Gastroesophageal sphincter (tissue), 4 donors: Measurements from ENCODE around the gene HERC2. TPM values are rescaled to one million over a fixed set of nuclear protein-coding genes. Genes with fewer than 3 reads are reported as not detected.

Source experiments
- ATAC-seq: fragments of 150-250 bp; one replicate; pipeline ENCODE4 v1.9.1; 2016; ENCODE audit warnings: mild to moderate bottlenecking, moderate library complexity
- H3K27ac ChIP-seq, 4 donors: fragments of 200-600 bp; sonication (generic) in 3 of 4; 1 replicate in 3 of 4; 2 replicates in 1 of 4; pipeline ENCODE4 v1.5.1; 2016 to 2019
- H3K27me3 ChIP-seq: fragments of 200-600 bp; sonication (generic); one replicate; pipeline ENCODE4 v1.5.1; 2019
- H3K36me3 ChIP-seq, 2 donors: fragments of 200-600 bp; sonication (generic); one replicate each; pipeline ENCODE4 v1.5.1; 2019; ENCODE audit warnings: control low read depth in 1 of 2
- H3K4me1 ChIP-seq, 3 donors: fragments of 200-600 bp; sonication (generic); 1 replicate in 2 of 3; 2 replicates in 1 of 3; pipeline ENCODE4 v1.5.1; 2016 to 2019; ENCODE audit warnings: control low read depth in 2 of 3
- H3K4me3 ChIP-seq, 2 donors: fragments of 200-600 bp; sonication (generic); one replicate each; pipeline ENCODE4 v1.5.1; 2019; ENCODE audit warnings: mild to moderate bottlenecking in 1 of 2, moderate library complexity in 1 of 2
- H3K9me3 ChIP-seq, 3 donors: fragments of 200-600 bp; sonication (generic); one replicate each; pipeline ENCODE4 v1.5.1; 2017 to 2019; ENCODE audit warnings: control low read depth in 2 of 3
- EP300 ChIP-seq: sonication (generic); formaldehyde crosslinking; IDR thresholded peaks from one replicate; pipeline ENCODE4 v1.6.1; 2017; ENCODE audit warnings: antibody characterized with exemption, mild to moderate bottlenecking
- POLR2A ChIP-seq, 2 donors: fragments of 450-650 bp; IDR thresholded peaks; one replicate each; pipeline ENCODE4 v1.6.1; 2017; ENCODE audit warnings: antibody characterized with exemption in 2 of 2, mild to moderate bottlenecking in 2 of 2, moderate library complexity in 1 of 2
- POLR2AphosphoS5 ChIP-seq: sonication (generic); formaldehyde crosslinking; IDR thresholded peaks from one replicate; pipeline ENCODE4 v1.6.1; 2017; ENCODE audit warnings: antibody characterized with exemption
- WGBS, 2 donors: methylation state at CpG; one replicate each; pipeline ENCODE4 v1.1.5; 2018; ENCODE audit warnings: low coverage in 1 of 2; 5-methylcytosine and 5-hydroxymethylcytosine counted together
- total RNA-seq, 4 donors: library from RNA; depleted of rRNA; stranded (reverse); fragments of >200 nt; gene quantifications; one replicate each; pipeline ENCODE4 v1.1.0, GENCODE V29; 2016
- TF ChIP-seq, protein P1 (sequence below), 4 experiments: fragments of 200-600 bp in 2 of 4; fragments of 450-650 bp in 2 of 4; sonication (generic) in 1 of 4; IDR thresholded peaks; one replicate each; pipeline ENCODE4 v1.5.1; 2017 to 2019; ENCODE audit warnings: antibody characterized with exemption in 4 of 4, mild to moderate bottlenecking in 2 of 4, moderate library complexity in 2 of 4

The HERC2 gene
- total RNA-seq, 4 donors from 2014 or later: 38.6 to 94.6 (median 56.1) TPM

DNA sequence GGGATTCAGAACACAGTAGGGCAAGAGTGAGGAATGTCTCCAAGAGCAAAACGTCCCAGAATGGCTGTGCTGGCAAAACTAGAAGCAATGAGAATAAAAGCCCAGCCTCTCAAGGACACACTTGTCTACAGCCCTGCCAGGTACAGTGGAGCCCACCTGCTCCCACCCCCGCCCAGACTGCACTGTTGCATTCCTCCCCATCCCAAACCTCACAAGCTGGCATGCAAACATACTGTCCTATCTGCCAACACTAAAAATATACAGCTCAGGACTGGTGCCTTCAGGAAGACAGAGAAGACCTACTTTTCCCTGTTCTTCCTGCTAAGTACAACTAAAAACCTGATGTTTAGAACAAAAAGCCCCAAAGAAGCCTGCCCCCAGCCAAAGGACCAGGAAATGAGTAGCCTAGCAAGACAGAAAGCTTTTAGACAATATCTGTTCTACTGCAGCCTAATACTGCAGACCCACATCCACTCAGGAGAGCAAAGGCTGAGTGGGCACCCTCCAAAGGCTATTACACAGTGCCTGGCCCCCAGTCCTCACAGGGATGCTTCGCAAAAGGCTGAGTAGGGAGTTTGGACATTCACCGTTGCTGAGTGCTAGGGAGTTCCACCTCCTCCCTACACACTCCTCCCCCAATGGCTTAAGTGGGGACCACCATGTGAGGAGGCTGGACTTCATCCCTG lies 236.3 kb downstream of the HERC2 start:
- ATAC-seq: no peak
- H3K4me1 ChIP-seq: no peaks in the 10 kb centered on the region
- no peak for TF ChIP-seq EP300
- TF ChIP-seq, protein P1, sequence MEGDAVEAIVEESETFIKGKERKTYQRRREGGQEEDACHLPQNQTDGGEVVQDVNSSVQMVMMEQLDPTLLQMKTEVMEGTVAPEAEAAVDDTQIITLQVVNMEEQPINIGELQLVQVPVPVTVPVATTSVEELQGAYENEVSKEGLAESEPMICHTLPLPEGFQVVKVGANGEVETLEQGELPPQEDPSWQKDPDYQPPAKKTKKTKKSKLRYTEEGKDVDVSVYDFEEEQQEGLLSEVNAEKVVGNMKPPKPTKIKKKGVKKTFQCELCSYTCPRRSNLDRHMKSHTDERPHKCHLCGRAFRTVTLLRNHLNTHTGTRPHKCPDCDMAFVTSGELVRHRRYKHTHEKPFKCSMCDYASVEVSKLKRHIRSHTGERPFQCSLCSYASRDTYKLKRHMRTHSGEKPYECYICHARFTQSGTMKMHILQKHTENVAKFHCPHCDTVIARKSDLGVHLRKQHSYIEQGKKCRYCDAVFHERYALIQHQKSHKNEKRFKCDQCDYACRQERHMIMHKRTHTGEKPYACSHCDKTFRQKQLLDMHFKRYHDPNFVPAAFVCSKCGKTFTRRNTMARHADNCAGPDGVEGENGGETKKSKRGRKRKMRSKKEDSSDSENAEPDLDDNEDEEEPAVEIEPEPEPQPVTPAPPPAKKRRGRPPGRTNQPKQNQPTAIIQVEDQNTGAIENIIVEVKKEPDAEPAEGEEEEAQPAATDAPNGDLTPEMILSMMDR (IDR thresholded peaks at IDR 0.05): no peak
- no peak for TF ChIP-seq POLR2A (IDR thresholded peaks at IDR 0.05)
- TF ChIP-seq POLR2AphosphoS5: no peak
- H3K4me3 ChIP-seq: no peak overlapping the region
- H3K27ac ChIP-seq: no peak overlapping the region
- peaks cover 0 to 23% (median 0%) of the 10 kb centered on the region in 3 donors for H3K9me3 ChIP-seq
- no peaks in the 10 kb centered on the region for H3K36me3 ChIP-seq
- WGBS, 2 donors: 40 to 67% methylated on average over 2 of the region's 4 CpGs
- H3K27me3 ChIP-seq: no peaks in the 10 kb centered on the region

DNA sequence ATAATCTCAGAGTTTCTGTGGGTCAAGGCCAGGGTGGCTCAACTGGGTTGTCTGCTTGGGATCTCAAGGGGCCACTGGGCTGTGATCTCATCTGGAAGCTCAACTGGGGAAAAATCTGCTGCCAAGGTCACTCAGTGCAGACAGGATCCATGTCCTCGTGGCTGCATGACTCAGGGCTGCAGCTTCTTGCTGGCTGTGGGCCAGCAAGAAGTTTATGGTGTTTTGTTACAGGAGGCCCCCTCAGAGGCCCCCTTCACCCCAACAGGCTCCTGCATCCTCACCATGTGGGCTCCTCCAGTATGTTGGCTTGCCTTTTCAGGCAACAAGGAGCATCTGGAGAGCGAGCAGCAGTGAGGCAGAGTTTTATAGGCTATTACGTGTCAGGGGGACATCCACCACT lies 237.4 kb downstream of the HERC2 start:
- WGBS, 2 donors: 71% methylated on average over 3 of the region's 3 CpGs; no CpG with 5 or more reads in 1 of the 2 donors
- no peaks in the 10 kb centered on the region for H3K36me3 ChIP-seq
- no peak overlapping the region for H3K4me3 ChIP-seq
- TF ChIP-seq POLR2A (IDR thresholded peaks at IDR 0.05) (no peak), POLR2AphosphoS5 (no peak), EP300 (no peak)
- TF ChIP-seq, protein P1 (IDR thresholded peaks at IDR 0.05): no peak
- H3K27ac ChIP-seq: no peak overlapping the region
- no peak for ATAC-seq
- H3K27me3 ChIP-seq: no peaks in the 10 kb centered on the region
- H3K4me1 ChIP-seq: no peaks in the 10 kb centered on the region
- peaks cover 0 to 15% (median 0%) of the 10 kb centered on the region in 3 donors for H3K9me3 ChIP-seq

DNA sequence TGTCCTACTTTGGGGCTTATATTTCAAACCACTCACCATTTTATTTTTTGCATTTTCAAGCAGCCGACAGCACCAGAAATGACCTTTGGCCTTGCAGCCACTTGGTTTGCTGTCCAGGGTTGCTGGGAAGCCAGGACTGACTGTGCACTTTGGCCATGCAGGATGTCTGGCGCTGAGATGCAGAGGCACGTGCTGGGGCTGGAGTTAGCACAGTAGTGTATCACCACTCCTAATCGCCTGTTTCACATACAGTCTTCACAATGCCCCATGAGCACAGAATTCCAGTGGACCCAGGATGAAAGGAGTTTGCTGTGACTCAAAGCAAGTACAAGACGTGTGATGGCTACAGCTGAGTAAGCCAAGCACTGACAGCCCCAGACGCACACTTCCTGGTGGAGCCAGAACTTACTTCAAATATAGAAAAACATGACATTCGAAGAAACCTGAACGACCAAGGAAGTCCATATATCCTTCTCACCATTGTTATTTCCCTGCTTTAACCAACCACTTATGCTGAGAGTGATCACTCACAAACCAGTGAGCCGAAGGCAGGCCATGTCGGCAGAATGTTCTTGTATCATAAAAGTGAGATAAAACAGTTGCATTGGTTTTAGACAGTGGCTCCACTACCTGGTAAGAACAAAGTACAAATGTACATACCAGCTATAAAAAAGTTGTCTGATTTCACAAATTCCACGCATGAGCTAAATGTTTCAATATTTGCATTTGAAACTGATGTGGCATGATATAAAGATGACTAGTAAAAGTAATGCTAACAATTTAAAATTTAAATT lies 238.9 kb downstream of the HERC2 start:
- Histone ChIP-seq H3K27ac (no peak overlapping the region), H3K4me3 (no peak overlapping the region), H3K4me1 (no peaks in the 10 kb centered on the region), H3K36me3 (no peaks in the 10 kb centered on the region), H3K9me3 (peaks cover 0 to 5% (median 0%) of the 10 kb centered on the region in 3 donors), H3K27me3 (no peaks in the 10 kb centered on the region)
- ATAC-seq: no peak
- TF ChIP-seq, protein P1 (IDR thresholded peaks at IDR 0.05): no peak
- TF ChIP-seq POLR2A (IDR thresholded peaks at IDR 0.05) (no peak), EP300 (no peak), POLR2AphosphoS5 (no peak)
- WGBS, 2 donors: 60 to 76% methylated on average over 6 to 11 of the region's 11 CpGs

DNA sequence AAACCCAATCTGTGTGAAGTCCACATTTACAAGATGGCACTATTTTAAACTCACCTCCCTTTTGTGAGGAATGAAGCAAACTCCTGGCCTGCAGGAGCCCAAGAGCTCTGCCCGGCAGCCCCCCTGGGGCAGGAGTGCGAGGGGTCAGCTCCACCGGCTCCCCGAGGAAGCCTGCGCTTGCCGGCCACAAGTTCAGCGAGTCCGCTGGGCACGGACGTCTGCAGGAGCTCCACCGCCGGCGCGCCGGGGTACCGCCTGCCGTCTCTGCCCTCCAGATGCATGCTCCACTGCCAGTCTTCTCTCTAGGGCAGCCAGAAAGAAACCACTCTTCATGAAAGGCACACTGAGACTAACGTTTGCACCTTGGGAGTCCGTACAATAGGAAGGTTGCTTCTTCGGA lies 240.4 kb downstream of the HERC2 start:
- TF ChIP-seq EP300 (no peak), POLR2A (IDR thresholded peaks at IDR 0.05) (no peak), POLR2AphosphoS5 (no peak)
- TF ChIP-seq, protein P1 (IDR thresholded peaks at IDR 0.05): no peak

More for the DNA sequence above, 240.4 kb downstream of the HERC2 start:
- Histone ChIP-seq H3K27me3 (no peaks in the 10 kb centered on the region), H3K27ac (no peak overlapping the region), H3K4me3 (no peak overlapping the region), H3K9me3 (peaks cover 0 to 5% (median 0%) of the 10 kb centered on the region in 3 donors), H3K4me1 (no peaks in the 10 kb centered on the region), H3K36me3 (no peaks in the 10 kb centered on the region)
- ATAC-seq: no peak
- 100% methylated on average over 1 to 12 of the region's 20 CpGs for WGBS, 2 donors
